DND-41 (cell line): Measurements from ENCODE around the gene TEX2.

ENCODE experiments used
- CTCF ChIP-seq: IDR thresholded peaks from 2 replicates; pipeline ENCODE4 v1.5.1; 2012; ENCODE audit warnings: borderline replicate concordance, low read length, moderate library complexity, mild to moderate bottlenecking; ENCODE audit not compliant: poor library complexity, severe bottlenecking; ENCODE audit errors: extremely low read depth
- EZH2 ChIP-seq: IDR thresholded peaks from 3 replicates; pipeline ENCODE4 v1.6.1; 2012; ENCODE audit warnings: borderline replicate concordance, low read depth, mild to moderate bottlenecking, moderate library complexity, low read length, inconsistent platforms; ENCODE audit not compliant: severe bottlenecking

GRCh38 chr17:64221679-64222078 is 41.4 kb downstream of the TEX2 start:
- TF ChIP-seq CTCF (no peak), EZH2 (no peak)
